Activated CD4-positive, alpha-beta T cell treated with anti-CD3 and anti-CD28 coated beads, Interleukin-2, amount 50 U/mL, for 24 hours (primary cell): ENCODE results near the gene ALX4.

ENCODE experiments used
- DNase-seq, 2 donors: peaks; one replicate each; pipeline ENCODE4 v3.0.0-alpha.2; 2020; ENCODE audit warnings: low read depth in 1 of 2, low spot score in 1 of 2

ALX4 gene

GRCh38 chr11:44309478-44310205 lies at the start of gene ALX4:
ALX4 (minus strand) TSS chr11:44310139; CDS start chr11:44310062, 77 bp downstream.
- DNase-seq: no peak

- DNase-seq: no peak
These were observed 49.2 kb upstream of the ALX4 start for GRCh38 chr11:44359162-44359561.

GRCh38 chr11:44358713-44359112 lies 48.8 kb upstream of the ALX4 start:
- no peak for DNase-seq

- DNase-seq: no peak
These were observed 47.8 kb upstream of the ALX4 start for GRCh38 chr11:44357711-44358110.

DNA sequence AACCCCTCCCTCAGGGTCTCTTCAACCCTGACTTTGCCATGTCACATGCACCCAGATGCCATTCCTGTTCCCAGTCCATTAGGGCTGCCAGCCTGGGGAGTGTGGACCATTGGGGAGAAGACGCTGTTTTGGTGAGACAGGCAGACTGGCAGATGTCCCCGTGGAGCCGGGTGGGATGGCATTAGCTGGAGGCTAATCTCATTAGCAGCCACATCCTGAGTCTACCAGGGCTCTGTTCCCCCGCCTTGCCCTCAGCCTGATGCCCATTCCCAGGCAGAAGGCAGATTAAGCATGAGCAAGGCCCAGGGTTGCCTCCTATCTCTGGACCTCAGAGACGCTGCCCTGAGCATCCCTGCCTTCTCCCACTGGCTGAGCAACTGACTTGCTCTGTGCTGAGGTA lies 46.4 kb upstream of the ALX4 start:
- no peak for DNase-seq

DNA sequence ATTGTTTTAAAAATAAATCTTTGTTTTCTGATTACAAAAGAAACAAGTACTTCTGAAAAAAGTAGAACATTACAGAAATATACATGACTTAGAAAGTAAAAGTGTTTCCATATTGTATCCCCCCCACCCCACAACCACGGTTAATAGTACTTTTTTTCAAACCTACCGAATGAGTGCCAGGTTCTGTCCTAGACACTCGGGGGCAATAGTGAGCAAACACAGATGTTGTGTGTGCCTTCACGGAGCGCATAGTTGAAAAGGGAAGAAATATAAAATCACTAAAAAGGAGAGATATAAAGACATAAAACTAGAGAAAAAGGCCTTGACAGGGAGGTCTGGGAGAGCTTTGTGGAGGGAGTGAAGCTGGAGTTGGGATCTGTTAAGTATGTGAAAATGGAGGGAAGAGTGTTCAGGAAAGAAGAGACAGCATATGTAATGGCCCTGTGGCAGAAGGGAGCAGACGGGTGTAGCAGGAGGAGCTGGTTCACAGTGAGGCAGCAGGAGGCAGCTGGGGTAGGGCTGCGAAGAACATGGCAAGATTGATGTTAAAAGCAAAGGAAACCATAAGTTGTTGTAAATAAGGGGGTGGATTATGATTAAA lies 42.1 kb upstream of the ALX4 start:
- DNase-seq: no peak

GRCh38 chr11:44351006-44351660 lies 41.2 kb upstream of the ALX4 start:
- no peak for DNase-seq

GRCh38 chr11:44349328-44349727 lies 39.4 kb upstream of the ALX4 start:
- DNase-seq: no peak

DNA sequence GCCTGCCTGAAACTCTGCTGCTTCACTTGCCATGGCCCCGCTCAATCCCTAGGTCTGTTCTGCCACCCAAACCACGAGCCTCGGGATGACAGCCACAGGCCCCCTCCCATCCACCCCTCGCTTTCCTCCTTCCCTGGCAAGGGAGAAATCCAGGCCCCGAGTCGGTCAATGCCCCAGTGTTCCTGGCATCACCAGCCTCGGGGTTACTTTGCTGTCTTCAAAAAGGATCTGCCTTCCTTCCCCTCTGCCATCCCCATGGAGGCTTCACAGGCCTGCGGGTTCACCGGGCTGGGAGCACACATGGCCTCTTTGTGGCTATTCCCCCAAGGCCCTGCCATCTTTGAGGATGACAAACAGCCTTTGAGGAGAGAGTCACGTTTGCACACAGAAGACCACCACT lies 38.8 kb upstream of the ALX4 start:
- no peak for DNase-seq

- DNase-seq: no peak
These were observed 38.2 kb upstream of the ALX4 start for GRCh38 chr11:44348114-44348513.

GRCh38 chr11:44347538-44347937 lies 37.6 kb upstream of the ALX4 start:
- DNase-seq: no peak

- no peak for DNase-seq
These were observed 37.0 kb upstream of the ALX4 start for GRCh38 chr11:44346983-44347382.

DNA sequence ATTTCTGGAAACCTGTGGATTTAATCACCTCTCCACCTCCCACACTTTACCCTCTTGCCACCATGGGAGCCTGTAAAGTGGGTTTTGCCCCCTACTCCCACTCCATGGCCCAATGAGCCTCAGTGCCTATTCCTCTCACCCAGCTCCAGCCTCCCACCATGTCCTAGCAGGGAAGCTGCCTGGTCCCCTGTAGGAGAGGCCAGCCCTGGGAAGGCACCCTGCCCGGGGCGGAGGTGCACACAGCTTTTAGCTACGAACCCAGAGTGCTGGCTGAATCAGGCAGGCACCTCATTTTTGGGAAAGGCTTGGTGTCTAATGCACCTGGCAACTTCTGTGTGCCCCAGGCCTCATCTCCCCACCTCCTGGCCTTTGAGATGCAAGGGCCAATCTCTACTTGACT lies 35.8 kb upstream of the ALX4 start:
- DNase-seq: no peak

DNA sequence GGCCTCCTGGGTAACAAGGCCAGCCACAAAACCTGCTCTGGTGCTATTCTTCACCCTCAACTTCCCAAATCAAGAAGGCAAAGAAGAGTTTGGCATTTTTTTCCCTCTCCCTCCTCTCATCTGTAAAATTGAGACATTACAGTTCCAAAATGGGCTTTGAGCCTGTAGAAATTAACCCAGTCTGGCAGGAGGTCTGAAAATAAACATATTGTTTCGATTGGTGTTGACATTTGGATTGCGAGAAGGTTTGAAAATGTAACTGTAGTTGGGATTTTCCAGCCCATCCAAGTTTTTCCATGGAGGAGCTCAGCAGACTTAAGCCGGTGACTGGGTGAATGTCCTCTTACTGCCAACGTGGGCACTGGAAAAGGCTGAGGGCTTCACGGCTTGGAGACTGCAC lies 35.0 kb upstream of the ALX4 start:
- DNase-seq: no peak

- no peak for DNase-seq
These were observed 34.5 kb upstream of the ALX4 start for GRCh38 chr11:44344423-44344820.

- DNase-seq: no peak
These were observed 34.0 kb upstream of the ALX4 start for GRCh38 chr11:44343778-44344422.

DNA sequence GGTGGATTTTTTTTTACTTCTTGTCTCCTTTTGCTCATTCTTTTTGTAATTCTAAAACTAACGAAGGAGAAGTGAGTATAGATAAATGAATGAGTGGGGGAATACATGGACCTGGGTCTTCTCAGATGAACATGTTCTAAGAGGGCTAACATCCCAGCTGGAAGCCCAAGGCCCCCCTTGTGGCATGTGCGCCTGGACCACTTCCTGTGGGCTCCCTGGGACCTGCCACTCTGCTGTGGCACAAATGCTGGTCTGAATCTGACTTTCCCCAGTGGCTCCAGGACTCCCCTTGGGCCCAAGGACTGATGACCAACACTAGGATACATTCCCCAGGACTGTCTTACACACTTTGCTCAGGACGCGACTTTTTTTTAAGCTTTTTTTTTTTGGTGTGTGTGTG lies 32.7 kb upstream of the ALX4 start:
- DNase-seq: no peak

GRCh38 chr11:44340656-44341055 lies 30.7 kb upstream of the ALX4 start:
- DNase-seq: no peak

DNA sequence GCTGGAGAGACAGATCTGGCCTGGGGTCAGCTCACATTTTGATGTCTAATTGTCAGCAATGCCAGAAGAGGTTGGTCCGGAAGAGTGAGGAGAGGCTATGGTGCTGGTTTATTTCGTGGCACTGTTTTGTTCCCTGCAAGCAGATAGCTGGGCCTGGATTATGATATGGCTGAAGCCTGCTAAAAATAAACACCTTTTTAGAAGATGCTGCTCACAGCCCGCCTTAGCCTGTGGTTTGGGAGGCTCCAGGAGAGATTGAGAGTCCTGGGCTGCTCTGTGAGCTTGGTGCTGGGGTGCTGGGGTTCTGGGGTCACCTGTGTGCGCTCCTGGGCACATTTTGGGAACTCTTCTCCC lies 29.6 kb upstream of the ALX4 start:
- no peak for DNase-seq

DNA sequence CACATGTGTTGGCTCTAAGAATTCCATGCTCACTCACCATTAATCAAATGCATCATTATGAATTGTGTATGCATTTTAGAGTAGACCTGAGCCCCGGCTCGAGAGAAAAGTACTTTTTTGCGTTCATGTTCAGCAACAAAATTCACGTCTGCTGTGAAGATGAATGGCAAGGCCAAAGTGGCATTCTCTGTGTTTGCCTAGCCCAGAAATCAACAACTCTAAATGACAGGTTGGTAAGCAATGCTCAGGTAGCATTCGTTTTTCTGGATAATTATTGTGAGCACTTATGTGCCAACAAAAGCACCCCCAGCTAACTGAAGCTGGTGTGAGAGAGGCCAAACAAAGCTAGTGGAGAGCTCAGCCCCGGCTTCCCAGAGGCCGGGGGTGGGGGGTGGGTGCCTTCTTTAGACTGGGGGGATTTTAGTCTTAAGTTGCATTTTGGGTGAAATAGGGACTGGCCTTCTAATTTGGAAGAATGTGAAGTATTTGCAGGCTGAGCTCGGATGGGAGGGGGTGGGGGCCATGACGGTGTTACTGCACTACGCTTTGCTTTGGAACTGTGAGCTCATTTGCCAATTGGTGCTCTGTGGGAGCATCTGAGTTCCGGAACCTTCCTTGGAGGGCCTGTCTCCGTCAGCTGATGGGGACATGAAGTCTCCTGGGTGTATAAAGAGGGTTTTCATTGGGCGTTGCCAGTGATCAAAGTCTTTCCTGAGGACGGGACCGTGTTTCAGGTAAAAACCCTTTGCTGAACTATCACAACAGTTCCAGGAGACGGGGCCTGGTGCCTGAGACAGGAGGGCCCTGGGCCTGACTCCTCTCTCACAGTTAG lies 29.0 kb upstream of the ALX4 start:
- DNase-seq: no peak

GRCh38 chr11:44338026-44338425 lies 28.1 kb upstream of the ALX4 start:
- no peak for DNase-seq
